GM21619 (cell line): ENCODE results near the gene PLXNB3.
"Not testable (repeated sequence)": the region's sequence is repeated elsewhere in the genome, so short reads cannot be mapped to it uniquely, and the experiment has no call there.

Experiments
- ATAC-seq: cut with Tn5 transposase; IDR thresholded peaks from one replicate; pipeline ENCODE4 v1.9.1; 2021; ENCODE audit not compliant: unreplicated experiment

Gene PLXNB3

GRCh38 chrX:153806999-153807575, 43.0 kb downstream of the PLXNB3 start:
- ATAC-seq: no peak

DNA sequence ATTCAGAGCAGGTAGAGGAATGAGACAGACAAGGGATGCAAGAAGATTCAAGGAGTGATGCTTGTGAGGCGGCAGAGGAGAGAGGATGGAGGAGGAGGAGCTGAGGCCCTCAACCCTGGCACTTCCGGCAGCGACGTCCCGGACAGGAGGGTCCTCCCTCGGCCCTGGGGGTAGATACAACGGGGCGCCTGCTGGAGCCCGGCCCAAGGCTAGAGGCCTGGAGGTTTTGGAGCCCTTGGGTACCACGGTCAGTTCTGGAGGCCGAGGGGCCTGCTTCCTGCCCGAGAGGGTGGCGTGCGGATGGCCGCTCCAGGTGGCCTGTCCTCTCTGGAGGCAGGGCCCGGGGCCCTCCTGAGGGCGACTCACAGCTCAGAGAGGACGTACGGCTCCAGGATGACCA, 43.9 kb downstream of the PLXNB3 start:
- no peak for ATAC-seq

DNA sequence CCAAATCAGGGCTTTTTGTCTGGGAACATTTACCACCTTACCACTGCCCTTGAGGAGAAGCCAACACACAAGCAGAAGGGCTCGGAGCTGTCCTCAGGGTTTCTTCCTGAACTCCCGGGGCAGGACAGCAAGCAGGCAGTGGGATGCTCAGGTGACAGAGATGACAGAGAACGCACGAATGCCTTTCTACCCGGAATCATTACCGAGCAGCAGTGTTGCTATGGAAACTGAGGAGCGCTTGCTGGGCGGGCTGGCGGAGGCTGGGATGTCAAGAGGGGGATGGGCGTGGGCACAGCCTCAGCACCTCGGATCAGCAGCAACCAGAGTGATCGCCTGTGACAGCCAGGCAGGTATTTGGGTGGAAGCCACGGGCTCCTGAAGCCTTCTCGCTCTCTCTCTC, 48.2 kb downstream of the PLXNB3 start:
- ATAC-seq: no peak

- ATAC-seq: no peak
Measured at GRCh38 chrX:153813161-153813560, 49.1 kb downstream of the PLXNB3 start.

DNA sequence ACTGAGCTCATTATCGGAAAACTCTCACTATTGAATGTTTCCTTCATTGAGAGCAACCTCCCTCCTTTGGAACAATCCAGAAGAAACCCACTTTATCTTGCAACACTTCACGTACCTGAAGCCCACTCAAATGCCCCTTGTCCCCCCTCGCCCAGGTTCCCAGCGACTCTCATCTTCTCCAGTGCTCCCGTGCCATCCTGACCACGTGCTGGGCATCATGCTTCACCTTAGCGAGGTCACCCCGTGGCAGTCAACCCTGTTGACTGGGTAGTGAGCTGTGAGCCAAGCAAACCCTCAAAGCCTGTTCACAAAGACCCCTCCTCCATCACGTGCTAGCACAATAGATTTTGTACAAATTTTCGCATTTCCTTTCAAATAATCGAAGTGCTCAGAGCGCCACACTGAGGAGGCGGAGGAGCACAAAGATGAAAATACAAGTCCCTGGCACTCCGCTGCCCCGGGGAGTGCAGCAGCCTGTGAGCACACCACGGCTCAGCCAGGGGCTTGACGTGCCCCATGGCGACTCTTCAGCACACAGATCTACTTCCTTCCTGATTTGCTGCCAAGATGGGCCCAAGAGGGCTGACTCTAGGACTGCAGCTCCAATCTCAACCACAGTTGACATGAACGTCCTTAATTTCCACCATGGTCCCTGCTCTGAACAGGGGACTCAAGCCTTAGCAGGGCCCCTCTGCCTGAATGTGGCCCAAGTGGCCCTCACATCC, 50.7 kb downstream of the PLXNB3 start:
- no peak for ATAC-seq

DNA sequence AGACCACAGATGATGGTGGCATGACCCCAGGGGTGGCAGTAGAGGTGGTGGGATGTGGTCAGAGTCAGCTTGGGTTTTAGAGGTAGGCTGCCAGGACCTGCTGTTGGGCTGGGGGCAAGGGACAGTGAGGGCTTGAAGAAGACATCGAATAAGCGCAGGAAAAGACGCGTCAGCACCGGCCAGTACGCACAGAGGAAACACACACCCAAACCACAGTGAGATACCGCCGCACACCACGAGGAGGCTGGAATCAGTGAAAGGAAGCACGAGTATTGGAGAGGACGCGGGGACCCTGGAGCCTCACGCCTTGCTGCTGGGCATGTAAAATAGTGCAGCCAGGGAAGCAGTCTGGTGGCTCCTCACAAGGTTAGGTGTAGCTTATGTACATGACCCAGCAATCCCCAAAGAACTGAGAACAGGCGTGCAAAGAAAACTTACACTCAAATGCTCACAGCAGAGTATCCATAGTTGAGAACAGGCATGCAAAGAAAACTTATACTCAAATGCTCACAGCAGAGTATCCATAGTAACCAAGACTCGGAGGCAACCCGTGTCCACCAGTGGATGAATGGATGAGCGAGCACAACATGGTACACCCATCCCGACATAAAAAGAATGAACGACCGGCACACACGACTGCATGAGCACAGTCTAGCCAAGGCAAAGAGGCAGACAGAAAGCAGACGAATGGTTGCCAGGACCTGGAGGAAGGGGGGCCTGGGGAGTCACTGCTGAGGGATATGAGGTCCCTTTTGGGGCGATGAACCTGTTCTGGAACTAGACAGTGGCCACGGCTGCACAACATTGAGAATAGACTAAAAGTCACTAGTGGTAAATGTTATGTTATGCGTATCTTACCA, 53.0 kb downstream of the PLXNB3 start:
- no peak for ATAC-seq

DNA sequence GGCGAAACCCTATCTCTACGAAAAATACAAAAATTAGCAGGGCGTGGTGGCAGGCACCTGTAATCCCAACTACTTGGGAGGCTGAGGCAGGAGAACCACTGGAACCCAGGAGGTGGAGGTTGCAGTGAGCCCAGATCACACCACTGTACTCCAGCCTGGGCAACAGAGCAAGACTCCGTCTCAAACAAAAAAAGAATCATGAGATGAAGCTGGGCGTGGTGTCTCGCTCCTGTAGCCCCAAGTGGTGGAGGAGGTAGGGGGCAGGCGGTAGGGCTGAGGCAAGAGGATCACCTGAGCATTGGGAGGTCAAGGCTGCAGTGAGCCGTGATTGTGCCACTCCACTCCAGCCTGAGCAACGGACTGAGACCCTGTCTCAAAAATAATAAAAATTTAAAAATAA, 54.0 kb downstream of the PLXNB3 start:
- not testable (repeated sequence) for ATAC-seq

GRCh38 chrX:153818571-153819383, 54.7 kb downstream of the PLXNB3 start:
- ATAC-seq: no peak

GRCh38 chrX:153819384-153820040, 55.5 kb downstream of the PLXNB3 start:
- no peak for ATAC-seq

DNA sequence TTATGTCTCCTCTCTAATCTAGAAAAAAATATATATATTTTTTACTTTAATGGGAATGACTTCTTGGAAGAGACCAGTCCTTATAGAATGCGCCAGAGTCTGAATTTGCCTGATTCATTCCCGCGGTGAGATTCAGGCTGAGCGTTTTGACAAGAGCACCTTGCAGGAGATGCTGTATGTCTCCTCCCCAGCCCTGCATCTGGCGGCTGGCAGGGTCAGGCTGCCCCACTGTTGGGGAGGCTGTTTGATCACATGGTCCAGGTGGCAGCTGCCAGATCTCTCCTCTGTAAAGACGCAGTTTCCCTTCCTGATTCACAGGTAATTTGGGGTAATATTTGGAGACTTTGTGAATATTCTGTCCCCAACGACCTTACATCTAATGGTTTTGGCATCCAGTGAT, 56.6 kb downstream of the PLXNB3 start:
- ATAC-seq: no peak

GRCh38 chrX:153821066-153821465, 57.0 kb downstream of the PLXNB3 start:
- no peak for ATAC-seq

GRCh38 chrX:153824348-153824747, 60.3 kb downstream of the PLXNB3 start:
- ATAC-seq: no peak

DNA sequence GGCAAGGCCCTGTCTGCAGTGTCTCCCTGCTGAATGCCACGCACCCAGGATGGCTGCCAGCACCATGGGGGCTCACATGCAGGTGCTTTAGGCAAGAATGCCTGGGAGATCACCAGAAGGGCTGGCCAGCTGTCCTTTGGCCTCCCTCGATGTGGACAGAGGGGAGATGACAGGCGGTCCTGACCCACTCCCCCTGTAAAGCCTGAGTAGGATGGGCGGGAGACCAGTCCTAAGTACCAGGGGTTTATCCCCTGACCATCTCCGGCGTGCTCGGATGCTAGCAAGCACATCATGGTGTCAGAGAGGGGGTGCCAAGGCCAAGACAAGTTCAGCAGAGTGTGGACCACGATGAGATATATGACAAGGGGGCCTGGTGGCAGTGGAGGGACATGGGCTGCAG, 61.0 kb downstream of the PLXNB3 start:
- ATAC-seq: no peak
